GM12878 (cell line): ENCODE results near the gene PLEKHM3.

Source experiments
- CEBPB ChIP-seq, 2 experiments: fragments of 150-350 bp in 1 of 2; IDR thresholded peaks; 2 replicates each; pipeline ENCODE4 v1.6.1; 2012 to 2014; ENCODE audit warnings: low read depth in 2 of 2, low read length in 2 of 2, borderline replicate concordance in 1 of 2, inconsistent platforms in 1 of 2
- CHD1 ChIP-seq: IDR thresholded peaks from 2 replicates; pipeline ENCODE4 v1.6.1; 2012; ENCODE audit warnings: low read depth, low read length, improper control_type of control experiment
- FOS ChIP-seq: IDR thresholded peaks from 3 replicates; pipeline ENCODE4 v1.6.1; 2011; ENCODE audit warnings: borderline replicate concordance; ENCODE audit not compliant: insufficient read length; ENCODE audit errors: extremely low read depth
- HDAC6 ChIP-seq: fragments of 200-600 bp; sonication (generic); IDR thresholded peaks from one replicate; pipeline ENCODE4 v1.8.0; 2017; ENCODE audit warnings: antibody characterized with exemption; ENCODE audit not compliant: unreplicated experiment
- POLR2A ChIP-seq: IDR thresholded peaks from 2 replicates; pipeline ENCODE4 v1.6.1; 2011; ENCODE audit warnings: low read depth, mild to moderate bottlenecking, low read length
- SUZ12 ChIP-seq: fragments of 200-600 bp; sonication (generic); IDR thresholded peaks from one replicate; pipeline ENCODE4 v1.6.1; 2018; ENCODE audit warnings: antibody characterized with exemption, mild to moderate bottlenecking; ENCODE audit not compliant: unreplicated experiment
- TF ChIP-seq, protein P1 (sequence below), 3 experiments: IDR thresholded peaks in 2 of 3; conservative IDR thresholded peaks in 1 of 3; 2 replicates each; pipeline ENCODE4 v1.5.1; 2011; ENCODE audit warnings: low read depth in 3 of 3, low read length in 3 of 3, mild to moderate bottlenecking in 3 of 3, control low read depth in 2 of 3, moderate library complexity in 2 of 3, inconsistent platforms in 1 of 3, mixed read lengths in 1 of 3; ENCODE audit not compliant: control insufficient read depth in 2 of 3, insufficient read depth in 1 of 3; ENCODE audit errors: extremely low read depth in 1 of 3
- TF ChIP-seq, protein P2 (sequence below): IDR thresholded peaks from 2 replicates; pipeline ENCODE4 v1.6.1; 2012; ENCODE audit warnings: mild to moderate bottlenecking, low read depth, low read length

DNA sequence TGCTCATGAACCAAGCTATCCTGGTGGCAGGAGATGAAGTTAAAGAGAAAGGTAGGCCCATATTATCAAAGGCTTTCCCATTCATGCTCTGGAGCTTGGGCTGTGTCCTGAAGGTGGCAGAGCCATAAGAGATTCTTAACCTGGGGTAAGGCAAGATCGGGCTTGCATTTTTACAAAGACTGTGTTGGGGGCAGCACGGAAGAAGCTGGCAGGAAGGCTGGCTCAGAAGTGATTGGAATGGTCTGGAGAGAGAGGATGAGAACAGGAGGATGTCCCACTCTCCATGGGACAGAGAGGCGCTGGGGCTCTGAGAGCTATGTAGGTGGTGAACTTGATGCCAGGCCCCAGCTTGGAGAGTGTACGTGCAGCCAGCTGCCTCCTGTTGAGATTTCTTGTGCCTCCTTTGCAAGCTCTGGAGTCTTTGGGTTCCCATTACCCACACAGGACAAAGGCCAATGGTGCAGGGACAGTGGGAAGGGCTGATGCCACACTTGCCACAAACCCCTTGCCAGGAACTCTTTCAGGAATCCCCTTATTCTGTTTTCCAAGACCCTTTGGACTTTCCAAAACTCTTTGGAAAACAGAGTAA, 215.0 kb downstream of the PLEKHM3 start:
- TF ChIP-seq, protein P1, sequence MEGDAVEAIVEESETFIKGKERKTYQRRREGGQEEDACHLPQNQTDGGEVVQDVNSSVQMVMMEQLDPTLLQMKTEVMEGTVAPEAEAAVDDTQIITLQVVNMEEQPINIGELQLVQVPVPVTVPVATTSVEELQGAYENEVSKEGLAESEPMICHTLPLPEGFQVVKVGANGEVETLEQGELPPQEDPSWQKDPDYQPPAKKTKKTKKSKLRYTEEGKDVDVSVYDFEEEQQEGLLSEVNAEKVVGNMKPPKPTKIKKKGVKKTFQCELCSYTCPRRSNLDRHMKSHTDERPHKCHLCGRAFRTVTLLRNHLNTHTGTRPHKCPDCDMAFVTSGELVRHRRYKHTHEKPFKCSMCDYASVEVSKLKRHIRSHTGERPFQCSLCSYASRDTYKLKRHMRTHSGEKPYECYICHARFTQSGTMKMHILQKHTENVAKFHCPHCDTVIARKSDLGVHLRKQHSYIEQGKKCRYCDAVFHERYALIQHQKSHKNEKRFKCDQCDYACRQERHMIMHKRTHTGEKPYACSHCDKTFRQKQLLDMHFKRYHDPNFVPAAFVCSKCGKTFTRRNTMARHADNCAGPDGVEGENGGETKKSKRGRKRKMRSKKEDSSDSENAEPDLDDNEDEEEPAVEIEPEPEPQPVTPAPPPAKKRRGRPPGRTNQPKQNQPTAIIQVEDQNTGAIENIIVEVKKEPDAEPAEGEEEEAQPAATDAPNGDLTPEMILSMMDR (IDR thresholded peaks at IDR 0.05 in 2 of 3, conservative IDR thresholded peaks at IDR 0.05 in 1 of 3; ENCODE audit: control insufficient read depth in 2 of 3, extremely low read depth in 1 of 3, insufficient read depth in 1 of 3, low read depth in 3 of 3, low read length in 3 of 3), result no peak
- no peak for TF ChIP-seq FOS
- TF ChIP-seq POLR2A, result no peak
- TF ChIP-seq, protein P2, sequence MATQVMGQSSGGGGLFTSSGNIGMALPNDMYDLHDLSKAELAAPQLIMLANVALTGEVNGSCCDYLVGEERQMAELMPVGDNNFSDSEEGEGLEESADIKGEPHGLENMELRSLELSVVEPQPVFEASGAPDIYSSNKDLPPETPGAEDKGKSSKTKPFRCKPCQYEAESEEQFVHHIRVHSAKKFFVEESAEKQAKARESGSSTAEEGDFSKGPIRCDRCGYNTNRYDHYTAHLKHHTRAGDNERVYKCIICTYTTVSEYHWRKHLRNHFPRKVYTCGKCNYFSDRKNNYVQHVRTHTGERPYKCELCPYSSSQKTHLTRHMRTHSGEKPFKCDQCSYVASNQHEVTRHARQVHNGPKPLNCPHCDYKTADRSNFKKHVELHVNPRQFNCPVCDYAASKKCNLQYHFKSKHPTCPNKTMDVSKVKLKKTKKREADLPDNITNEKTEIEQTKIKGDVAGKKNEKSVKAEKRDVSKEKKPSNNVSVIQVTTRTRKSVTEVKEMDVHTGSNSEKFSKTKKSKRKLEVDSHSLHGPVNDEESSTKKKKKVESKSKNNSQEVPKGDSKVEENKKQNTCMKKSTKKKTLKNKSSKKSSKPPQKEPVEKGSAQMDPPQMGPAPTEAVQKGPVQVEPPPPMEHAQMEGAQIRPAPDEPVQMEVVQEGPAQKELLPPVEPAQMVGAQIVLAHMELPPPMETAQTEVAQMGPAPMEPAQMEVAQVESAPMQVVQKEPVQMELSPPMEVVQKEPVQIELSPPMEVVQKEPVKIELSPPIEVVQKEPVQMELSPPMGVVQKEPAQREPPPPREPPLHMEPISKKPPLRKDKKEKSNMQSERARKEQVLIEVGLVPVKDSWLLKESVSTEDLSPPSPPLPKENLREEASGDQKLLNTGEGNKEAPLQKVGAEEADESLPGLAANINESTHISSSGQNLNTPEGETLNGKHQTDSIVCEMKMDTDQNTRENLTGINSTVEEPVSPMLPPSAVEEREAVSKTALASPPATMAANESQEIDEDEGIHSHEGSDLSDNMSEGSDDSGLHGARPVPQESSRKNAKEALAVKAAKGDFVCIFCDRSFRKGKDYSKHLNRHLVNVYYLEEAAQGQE, result no peak
- TF ChIP-seq CHD1, result no peak
- no peak for TF ChIP-seq CEBPB (IDR thresholded peaks at IDR 0.05; ENCODE audit: borderline replicate concordance in 1 of 2, low read depth in 2 of 2, low read length in 2 of 2)
- TF ChIP-seq HDAC6, result no peak
- TF ChIP-seq SUZ12, result no peak
